HG02870 (cell line): ENCODE results near the gene HS3ST6.
"Not testable (repeated sequence)": the region's sequence is repeated elsewhere in the genome, so short reads cannot be mapped to it uniquely, and the experiment has no call there.

Source experiments
- ATAC-seq: cut with Tn5 transposase; IDR thresholded peaks from one replicate; pipeline ENCODE4 v1.9.1; 2021; ENCODE audit warnings: mild to moderate bottlenecking, moderate library complexity; ENCODE audit not compliant: unreplicated experiment

The HS3ST6 gene

DNA sequence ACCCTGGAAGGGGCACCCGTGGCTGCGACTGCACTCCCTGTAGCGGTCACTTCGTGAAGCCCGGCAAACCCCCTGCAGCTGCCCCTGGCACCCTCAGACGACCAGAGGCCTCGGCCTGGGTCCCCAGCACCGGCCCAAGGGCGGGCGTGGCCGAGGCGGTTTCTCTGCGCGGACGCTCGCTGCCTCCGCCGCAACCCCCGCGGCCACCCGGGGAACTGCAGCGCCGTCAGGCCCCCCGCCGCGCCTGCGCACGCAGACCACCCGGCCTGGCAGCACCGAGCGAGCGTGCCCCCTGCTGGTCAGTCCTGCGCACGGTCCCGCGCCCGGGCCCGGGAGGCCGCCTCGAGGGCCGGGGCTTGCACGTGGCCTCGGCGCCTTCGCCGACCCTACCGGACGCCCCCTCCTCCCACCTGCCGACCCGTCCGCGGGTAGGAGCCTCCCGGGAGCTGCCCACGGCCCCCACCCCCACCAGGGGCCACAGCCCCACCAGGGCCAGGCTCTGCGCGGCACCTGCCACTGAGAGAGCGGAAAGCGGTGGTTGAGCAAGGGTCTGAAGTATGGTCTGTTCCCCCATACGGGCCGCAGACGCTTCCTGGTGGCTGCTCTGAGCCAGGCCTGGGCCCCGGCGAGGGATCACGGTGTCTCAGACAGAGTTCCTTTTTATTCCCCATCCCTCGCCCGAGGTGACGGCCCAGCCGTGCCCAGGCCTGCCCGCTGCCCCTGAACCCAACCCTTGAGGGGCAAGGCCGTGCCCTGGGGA is 11.5 kb upstream of the HS3ST6 start:
- no peak for ATAC-seq

DNA sequence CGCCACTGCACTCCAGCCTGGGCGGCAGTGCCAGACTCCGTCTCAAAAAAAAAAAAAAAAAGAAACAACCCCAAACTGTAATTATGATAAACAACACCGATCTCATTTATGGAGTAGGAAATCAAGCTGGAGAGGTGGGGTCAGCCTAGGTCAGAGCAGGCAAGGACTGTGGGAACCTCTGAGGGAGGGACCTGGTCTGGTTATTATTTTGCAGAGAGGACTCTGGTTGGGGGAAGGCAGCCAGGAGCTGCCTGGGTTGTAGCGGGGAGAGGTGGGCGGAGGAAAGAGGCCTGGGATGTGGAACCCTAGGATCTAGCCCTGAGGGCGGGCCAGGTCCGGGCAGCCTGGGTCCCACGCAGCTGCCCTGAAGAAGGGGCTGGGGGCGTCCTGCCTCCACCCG is 10.9 kb upstream of the HS3ST6 start:
- ATAC-seq: no peak

GRCh38 chr16:1926271-1926670 is 8.1 kb upstream of the HS3ST6 start:
- no peak for ATAC-seq

GRCh38 chr16:1924095-1924494 is 5.9 kb upstream of the HS3ST6 start:
- no peak for ATAC-seq

DNA sequence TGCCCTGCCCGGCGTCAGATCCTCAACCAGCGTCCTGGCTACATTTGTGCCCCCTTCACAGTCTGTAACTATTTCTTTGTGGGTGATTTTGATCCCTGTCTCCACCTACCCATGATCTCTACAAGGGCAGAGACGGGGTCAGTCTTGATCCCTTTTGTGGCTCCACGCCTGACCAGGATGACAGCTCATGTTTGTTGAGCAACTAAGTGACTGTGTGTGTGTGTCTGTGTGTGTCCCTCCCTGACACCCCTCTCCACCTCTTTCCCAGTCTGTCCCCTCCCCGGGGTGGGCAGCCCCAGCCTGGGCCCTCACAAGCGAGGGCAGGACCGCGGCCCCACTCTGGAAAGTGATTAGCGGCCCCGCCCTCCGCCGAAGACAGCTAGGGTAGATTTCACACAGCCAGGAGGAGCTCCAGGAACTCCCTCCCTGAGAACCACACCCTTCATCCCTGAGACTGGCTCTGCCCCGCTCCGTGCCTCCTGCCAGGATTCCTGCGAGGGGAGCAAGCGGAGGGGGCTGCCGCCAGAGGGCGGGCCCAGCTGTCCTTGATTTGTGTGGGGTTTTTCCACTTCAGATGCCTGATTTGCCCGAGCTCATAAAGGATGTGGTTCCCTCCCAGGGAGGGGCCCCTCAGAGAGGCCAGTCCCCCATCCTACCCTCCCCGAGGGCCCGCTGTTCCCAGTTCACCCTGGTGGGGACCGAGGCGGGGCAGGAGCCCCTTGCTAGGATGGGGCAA is 5.3 kb upstream of the HS3ST6 start:
- ATAC-seq: no peak

- no peak for ATAC-seq
These were observed 4.1 kb upstream of the HS3ST6 start for GRCh38 chr16:1922357-1922756.

DNA sequence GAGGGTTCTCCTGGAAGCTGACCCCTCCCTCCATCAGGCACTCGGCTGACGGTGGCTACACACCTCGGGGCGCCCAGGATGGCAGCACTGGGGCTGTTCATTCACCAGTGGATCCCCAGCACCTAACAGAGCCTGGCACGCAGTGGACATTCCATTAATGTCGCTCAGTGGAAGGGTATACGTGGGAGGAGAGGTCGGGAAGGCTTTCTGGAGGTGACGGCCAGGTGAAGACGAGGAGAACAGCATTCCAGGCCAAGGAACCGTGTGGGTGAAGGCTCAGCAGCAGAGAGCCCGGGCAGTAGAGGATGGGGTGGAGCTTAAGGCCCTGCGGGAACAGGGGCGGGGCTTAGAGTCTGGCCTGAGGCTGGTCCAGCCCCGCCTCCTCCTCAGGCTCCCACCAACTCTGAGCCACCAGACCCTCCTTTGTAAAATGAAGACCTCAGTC is 2.5 kb upstream of the HS3ST6 start:
- no peak for ATAC-seq

DNA sequence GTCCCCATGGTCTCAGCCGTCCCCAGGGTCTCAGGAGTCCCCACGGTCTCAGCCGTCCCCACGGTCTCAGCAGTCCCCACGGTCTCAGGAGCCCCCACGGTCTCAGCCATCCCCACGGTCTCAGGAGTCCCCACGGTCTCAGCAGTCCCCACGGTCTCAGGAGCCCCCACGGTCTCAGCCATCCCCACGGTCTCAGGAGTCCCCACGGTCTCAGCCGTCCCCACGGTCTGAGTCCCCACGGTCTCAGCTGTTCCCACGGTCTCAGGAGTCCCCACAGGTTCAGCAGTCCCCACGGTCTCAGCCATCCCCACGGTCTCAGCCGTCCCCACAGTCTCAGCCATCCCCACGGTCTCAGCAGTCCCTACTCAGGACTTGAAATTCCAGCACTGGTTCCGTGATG is 1.9 kb upstream of the HS3ST6 start:
- ATAC-seq: not testable (repeated sequence)

GRCh38 chr16:1919327-1919998 is 1.2 kb upstream of the HS3ST6 start:
- ATAC-seq: no peak

DNA sequence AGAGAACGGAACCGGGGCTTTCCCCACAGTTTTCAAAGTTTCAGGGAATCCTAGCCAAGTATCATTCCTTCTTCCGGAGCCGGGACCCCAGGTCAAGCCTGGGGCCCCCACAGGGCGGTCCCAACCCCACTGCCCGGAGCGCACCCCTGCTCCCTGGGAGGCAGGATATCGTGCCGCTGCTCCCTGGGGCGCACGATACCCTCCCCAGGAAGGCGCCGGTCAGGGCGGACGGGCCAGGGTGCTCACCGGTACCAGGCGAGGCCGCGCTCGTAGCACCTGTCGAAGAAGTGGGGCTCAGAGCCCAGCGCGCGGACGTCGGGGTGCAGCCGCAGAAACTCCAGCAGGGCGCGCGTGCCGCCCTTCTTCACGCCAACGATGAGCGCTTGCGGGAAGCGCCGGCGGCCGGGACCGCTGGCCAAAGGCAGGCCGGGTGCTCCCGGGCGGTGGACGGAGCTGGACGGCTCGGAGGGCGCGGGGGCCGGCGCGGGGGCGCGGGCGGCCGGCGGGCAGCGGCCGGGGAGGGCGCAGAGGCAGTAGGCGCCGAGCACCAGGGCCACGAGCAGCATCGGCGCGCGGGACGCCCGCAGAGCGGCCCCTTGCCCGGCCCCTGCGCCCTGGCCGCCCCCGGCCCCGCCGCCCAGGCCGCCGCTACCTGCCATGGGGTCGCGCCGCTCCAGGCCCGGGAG is 407 bp downstream of the HS3ST6 start:
- no peak for ATAC-seq

GRCh38 chr16:1917056-1917664 is 1.1 kb downstream of the HS3ST6 start:
- ATAC-seq: no peak

GRCh38 chr16:1916640-1916990 is 1.6 kb downstream of the HS3ST6 start:
- no peak for ATAC-seq

DNA sequence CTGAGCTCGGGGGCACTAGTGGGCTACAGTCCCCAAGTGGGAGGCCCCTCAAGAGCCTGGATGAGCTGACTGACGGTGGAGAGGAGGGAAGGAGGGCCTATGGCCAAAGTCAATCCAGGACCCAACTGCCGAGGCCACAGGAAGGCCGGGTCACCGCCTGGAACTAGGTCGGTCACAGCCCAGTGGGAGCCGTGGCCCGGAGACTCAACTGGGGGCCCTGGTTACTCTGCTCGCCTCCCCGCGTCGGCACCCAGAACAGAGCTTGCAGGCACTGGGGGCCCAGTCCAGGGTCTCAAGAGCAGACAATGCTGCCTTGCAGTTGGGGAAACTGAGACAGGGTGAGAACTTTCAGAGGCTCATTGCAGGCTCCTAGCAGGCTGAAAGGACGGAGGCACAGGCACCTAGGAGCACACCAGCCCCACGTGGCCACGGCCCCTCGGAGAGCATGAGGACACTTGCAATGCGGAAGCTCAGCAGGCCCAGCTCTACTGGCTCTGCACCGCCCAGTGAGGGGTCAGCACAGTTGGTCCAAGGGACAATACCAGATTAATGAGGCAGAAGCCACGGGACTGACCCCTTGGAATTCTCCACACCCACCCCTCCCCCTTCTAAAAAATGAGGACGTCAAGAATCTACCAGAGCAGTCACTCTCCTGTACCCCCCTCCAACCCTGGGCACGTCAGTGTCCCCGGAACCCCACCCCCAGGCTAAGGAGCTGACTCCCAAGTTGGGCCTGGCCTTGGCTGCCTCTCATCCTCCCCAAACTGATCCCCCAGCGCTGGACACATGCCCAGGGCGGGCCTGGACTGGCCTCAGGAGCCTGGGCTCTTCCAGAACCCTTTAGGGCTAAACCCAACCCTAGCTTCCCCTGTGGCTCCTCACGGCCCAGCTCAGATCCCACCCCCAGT is 2.2 kb downstream of the HS3ST6 start:
- ATAC-seq: no peak

GRCh38 chr16:1914988-1915387 is 3.2 kb downstream of the HS3ST6 start:
- ATAC-seq: no peak

GRCh38 chr16:1914084-1914608 is 4.1 kb downstream of the HS3ST6 start:
- no peak for ATAC-seq

GRCh38 chr16:1913327-1914083 is 4.7 kb downstream of the HS3ST6 start:
- no peak for ATAC-seq

DNA sequence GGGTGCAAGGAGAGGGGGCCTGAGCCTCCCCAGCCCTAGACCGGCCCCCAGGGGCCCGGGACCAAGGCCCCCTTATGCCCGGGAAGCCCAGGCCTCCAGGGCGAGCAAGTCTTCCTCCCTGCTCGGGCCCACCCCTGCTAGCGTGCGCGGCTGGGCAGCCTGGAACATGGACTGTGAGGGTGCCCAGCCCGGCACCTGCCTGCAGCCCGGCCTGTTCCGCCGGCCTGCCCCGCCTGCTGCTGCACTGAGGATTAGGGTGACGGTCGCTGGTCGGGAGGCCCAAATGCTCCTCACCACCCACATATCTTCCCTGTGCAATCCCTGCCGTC is 6.0 kb downstream of the HS3ST6 start:
- no peak for ATAC-seq

DNA sequence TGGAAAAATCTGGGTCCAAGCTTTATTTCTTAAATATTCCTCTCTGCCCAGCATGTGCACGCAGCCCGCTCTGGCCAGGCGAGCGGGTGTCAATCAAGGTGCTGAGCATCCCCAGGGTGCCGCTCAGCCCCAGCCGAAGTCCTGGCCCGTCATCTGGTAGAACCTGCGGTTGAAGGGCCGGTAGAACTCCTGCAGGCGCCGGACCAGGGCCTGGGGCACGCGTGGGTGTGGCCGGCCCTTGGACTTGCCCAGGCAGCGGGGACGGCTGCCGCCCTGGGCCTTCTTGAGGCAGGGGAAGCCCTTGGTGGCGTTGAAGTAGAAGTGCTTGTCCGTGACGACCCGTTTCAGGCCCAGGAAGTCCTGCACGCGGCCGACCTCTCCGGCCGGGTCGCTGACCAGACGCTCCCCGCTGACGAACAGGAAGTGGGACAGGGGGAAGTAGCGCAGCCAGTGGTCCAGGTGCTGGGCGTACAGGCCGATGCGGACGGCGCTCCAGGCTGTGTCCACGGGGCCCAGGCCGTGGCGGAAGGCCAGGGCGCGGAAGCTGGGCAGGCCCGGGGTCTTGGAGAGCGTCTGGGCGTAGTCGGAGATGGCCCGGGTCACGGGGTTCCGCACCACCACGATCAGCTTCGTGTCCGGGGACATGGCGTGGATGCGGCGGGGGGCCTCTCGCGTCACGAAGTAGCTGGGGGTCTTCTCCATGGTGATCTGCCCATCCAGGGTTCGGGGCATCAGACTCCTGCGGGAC is 6.6 kb downstream of the HS3ST6 start:
- no peak for ATAC-seq
